ENCODE measurements around the gene CERK.

The CERK gene

GRCh38 chr22:46703996-46704370, 34.1 kb downstream of the CERK start:
- POLR2A ChIA-PET = no interaction called here
- no peak for TF ChIP-seq CTCF (IDR thresholded peaks at IDR 0.05; ENCODE audit: control extremely low read depth, extremely low read depth, low read depth, missing control alignments)
- DNase-seq (ENCODE audit: extremely low spot score) = no peak
- CTCF ChIA-PET = no interaction called here

- no peak for DNase-seq (ENCODE audit: extremely low spot score)
- ChIA-PET CTCF (no interaction called here), POLR2A (no interaction called here)
- no peak for TF ChIP-seq CTCF (IDR thresholded peaks at IDR 0.05; ENCODE audit: control extremely low read depth, extremely low read depth, low read depth, missing control alignments)
Observed at GRCh38 chr22:46703171-46703995, 34.7 kb downstream of the CERK start.

- DNase-seq (ENCODE audit: extremely low spot score) = no peak
- CTCF ChIA-PET = no interaction called here
- no peak for TF ChIP-seq CTCF (IDR thresholded peaks at IDR 0.05; ENCODE audit: control extremely low read depth, extremely low read depth, low read depth, missing control alignments)
- POLR2A ChIA-PET = no interaction called here
Observed at GRCh38 chr22:46701262-46701661, 36.8 kb downstream of the CERK start.

GRCh38 chr22:46699091-46699490, 39.0 kb downstream of the CERK start:
- POLR2A ChIA-PET = no interaction called here
- TF ChIP-seq CTCF (IDR thresholded peaks at IDR 0.05; ENCODE audit: control extremely low read depth, extremely low read depth, low read depth, missing control alignments) = no peak
- CTCF ChIA-PET = interaction anchor here (1.1 kb wide), 1 partner anchor 104 kb away, joined by 4 read pairs; no protein-coding TSS in a partner anchor
- DNase-seq (ENCODE audit: extremely low spot score) = no peak

- ChIA-PET CTCF (interaction anchor here (1.1 to 1.3 kb wide), 2 partner anchors 8 to 105 kb away, joined by 3 to 4 read pairs; no protein-coding TSS in a partner anchor), POLR2A (no interaction called here)
- TF ChIP-seq CTCF (IDR thresholded peaks at IDR 0.05; ENCODE audit: control extremely low read depth, extremely low read depth, low read depth, missing control alignments) = no peak
- DNase-seq (ENCODE audit: extremely low spot score) = no peak
Observed at GRCh38 chr22:46697811-46698515, 40.1 kb downstream of the CERK start.

- CTCF ChIA-PET = no interaction called here
- DNase-seq (ENCODE audit: extremely low spot score) = no peak
- no peak for TF ChIP-seq CTCF (IDR thresholded peaks at IDR 0.05; ENCODE audit: control extremely low read depth, extremely low read depth, low read depth, missing control alignments)
- POLR2A ChIA-PET = no interaction called here
Observed at GRCh38 chr22:46696614-46697013, 41.4 kb downstream of the CERK start.
